ENCODE measurements around the gene TMEM43. TPM values are rescaled to one million over a fixed set of nuclear protein-coding genes. Genes with fewer than 3 reads are reported as not detected.

The TMEM43 gene
- total RNA-seq, 2 experiments from 2014 or later: 40.4 to 42.0 TPM

DNA sequence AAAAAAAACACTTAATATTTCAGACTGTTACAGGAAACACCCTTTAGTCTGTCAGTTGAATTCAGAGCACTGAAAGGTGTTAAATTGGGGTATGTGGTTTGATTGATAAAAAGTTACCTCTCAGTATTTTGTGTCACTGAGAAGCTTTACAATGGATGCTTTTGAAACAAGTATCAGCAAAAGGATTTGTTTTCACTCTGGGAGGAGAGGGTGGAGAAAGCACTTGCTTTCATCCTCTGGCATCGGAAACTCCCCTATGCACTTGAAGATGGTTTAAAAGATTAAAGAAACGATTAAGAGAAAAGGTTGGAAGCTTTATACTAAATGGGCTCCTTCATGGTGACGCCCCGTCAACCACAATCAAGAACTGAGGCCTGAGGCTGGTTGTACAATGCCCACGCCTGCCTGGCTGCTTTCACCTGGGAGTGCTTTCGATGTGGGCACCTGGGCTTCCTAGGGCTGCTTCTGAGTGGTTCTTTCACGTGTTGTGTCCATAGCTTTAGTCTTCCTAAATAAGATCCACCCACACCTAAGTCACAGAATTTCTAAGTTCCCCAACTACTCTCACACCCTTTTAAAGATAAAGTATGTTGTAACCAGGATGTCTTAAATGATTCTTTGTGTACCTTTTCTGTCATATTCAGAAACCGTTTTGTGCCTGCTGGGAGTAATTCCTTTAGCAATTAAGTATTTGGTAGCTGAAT is 17.9 kb downstream of the TMEM43 start:
- Mint-ChIP-seq H3K36me3 (ENCODE audit: low read depth) (peaks cover 43% of the 10 kb centered on the region), H3K27me3 (no peaks in the 10 kb centered on the region), H3K4me3 (peak overlapping the region; percentile 5), H3K27ac (peak overlapping the region; percentile 93), H3K4me1 (peaks cover 43% of the 10 kb centered on the region), H3K9me3 (no peaks in the 10 kb centered on the region)
- CTCF ChIA-PET: interaction anchor here (0.7 to 2.7 kb wide), 4 partner anchors 9 to 246 kb away, joined by 3 to 10 read pairs (median 4); no protein-coding TSS in a partner anchor
- POLR2A ChIA-PET: no interaction called here
- DNase-seq: peak; percentile 71

DNA sequence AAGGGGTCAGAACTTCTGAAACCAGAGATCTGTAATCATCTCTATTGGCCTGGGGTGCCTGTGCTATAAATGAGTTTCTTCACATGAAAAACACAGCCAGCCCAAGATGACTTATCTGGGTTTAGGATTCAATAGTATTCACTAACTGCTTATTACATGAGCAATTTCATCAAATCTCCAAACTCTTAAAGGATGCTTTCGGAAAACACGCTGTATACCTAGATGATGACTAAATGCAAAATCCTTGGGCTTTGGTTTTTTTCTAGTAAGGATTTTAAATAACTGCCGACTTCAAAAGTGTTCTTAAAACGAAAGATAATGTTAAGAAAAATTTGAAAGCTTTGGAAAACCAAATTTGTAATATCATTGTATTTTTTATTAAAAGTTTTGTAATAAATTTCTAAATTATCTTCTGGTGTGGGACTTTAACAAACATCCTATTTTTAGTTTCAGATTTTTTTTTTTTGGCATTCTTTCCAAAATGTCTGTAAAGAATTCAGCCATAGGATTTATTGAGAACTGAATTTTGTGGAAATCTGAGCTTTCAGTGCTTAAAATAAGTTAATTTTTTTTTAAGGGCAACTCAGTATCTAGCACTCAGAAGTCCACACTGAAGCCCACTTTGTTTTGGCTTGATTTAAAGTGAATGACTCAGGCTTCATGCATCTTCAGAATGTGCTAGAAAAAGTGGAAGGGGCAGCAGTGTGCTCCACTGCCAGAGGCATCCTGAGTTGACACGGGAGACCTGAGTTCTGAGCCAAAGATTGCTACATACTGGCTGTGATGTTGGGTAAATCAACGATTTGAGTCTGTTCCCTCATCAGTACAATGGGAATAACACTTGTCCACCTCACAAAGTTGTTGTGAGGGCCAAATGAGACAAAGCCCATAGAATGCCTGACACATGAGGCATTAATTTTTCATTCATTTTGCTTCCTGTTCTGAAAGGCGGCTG is 18.7 kb downstream of the TMEM43 start:
- no peaks in the 10 kb centered on the region for H3K27me3 Mint-ChIP-seq
- H3K27ac Mint-ChIP-seq: peak overlapping the region; percentile 93
- ChIA-PET POLR2A (interaction anchor here (1.2 kb wide), 1 partner anchor 18 kb away, joined by 6 read pairs; no protein-coding TSS in a partner anchor), CTCF (interaction anchor here (0.7 to 2.7 kb wide), 5 partner anchors 8 to 146 kb away, joined by 3 to 17 read pairs (median 5); partner anchors contain the start of genes CHCHD4 and TMEM43)
- H3K36me3 Mint-ChIP-seq (ENCODE audit: low read depth): peaks cover 43% of the 10 kb centered on the region
- DNase-seq: no peak
- no peaks in the 10 kb centered on the region for H3K9me3 Mint-ChIP-seq
- H3K4me1 Mint-ChIP-seq: peaks cover 43% of the 10 kb centered on the region
- peak overlapping the region; percentile 5 for H3K4me3 Mint-ChIP-seq

DNA sequence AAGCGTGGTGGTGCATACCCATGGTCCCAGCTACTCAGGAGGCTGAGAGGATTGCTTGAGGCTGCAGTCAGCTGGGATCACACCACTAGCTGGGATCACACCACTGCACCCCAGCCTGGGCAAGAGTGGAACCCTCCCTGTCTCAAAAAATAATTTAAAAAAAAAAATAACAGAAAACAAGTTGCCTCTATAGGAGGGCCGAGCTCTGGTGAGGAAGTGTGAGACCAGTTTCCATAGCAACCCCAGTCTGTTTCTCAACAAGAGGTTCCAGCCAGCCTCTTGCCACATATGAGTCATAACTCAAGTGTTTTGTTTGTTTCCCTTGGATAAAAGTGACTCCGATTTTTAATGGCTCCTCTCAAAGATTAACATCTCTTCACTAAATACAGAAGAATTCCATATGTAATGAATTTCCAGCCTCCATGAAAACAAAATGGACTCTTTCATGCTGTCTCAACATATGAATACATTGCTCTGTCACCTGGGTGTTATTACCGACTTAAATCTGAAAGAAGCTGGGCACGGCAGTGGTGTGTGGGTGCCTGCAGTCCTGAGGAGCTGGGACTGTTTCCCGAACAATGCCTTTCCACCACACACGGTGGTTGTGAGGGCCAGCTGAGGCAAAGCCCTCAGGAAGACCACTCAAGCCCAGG is 19.7 kb downstream of the TMEM43 start:
- POLR2A ChIA-PET: interaction anchor here (0.6 to 1.2 kb wide), 2 partner anchors 15 to 19 kb away, joined by 4 to 6 read pairs; no protein-coding TSS in a partner anchor
- H3K27me3 Mint-ChIP-seq: no peaks in the 10 kb centered on the region
- peak; percentile 86 for DNase-seq
- peaks cover 42% of the 10 kb centered on the region for H3K36me3 Mint-ChIP-seq (ENCODE audit: low read depth)
- no peaks in the 10 kb centered on the region for H3K9me3 Mint-ChIP-seq
- H3K27ac Mint-ChIP-seq: peak overlapping the region; percentile 91
- CTCF ChIA-PET: interaction anchor here (0.6 to 1.9 kb wide), 5 partner anchors 12 to 1580 kb away, joined by 3 to 17 read pairs (median 5); partner anchors contain the start of genes CHCHD4 and TMEM43
- H3K4me3 Mint-ChIP-seq: peak overlapping the region; percentile 47
- peaks cover 43% of the 10 kb centered on the region for H3K4me1 Mint-ChIP-seq

DNA sequence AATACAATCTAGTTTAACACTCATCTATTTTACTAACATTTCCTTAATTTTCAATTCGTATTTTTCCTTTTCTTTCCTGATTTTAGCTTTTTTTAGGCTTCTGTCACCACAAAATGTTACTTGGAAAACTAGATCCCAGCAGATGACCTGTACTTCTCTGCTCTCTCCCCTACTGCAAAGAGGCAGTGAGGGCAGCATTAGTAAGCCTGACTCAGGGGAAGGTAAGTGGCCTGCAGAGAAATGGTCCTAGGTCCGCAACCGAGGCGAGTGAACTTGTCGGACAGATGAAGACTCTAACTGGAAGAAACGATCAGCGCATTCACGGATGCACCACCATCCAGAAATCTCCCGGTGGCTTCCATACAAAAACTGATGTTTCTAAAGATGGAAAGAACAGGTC is 20.4 kb downstream of the TMEM43 start:
- DNase-seq: no peak
- Mint-ChIP-seq H3K4me1 (peaks cover 43% of the 10 kb centered on the region), H3K36me3 (ENCODE audit: low read depth) (peaks cover 40% of the 10 kb centered on the region), H3K4me3 (no peak overlapping the region), H3K27me3 (no peaks in the 10 kb centered on the region), H3K27ac (peak overlapping the region; percentile 91), H3K9me3 (no peaks in the 10 kb centered on the region)
- ChIA-PET POLR2A (interaction anchor here (0.6 kb wide), 1 partner anchor 14 kb away, joined by 4 read pairs; no protein-coding TSS in a partner anchor), CTCF (interaction anchor here (1.1 to 1.9 kb wide), 5 partner anchors 11 to 33 kb away, joined by 4 to 17 read pairs (median 5); partner anchors contain the start of genes CHCHD4, LSM3, TMEM43 and XPC)

DNA sequence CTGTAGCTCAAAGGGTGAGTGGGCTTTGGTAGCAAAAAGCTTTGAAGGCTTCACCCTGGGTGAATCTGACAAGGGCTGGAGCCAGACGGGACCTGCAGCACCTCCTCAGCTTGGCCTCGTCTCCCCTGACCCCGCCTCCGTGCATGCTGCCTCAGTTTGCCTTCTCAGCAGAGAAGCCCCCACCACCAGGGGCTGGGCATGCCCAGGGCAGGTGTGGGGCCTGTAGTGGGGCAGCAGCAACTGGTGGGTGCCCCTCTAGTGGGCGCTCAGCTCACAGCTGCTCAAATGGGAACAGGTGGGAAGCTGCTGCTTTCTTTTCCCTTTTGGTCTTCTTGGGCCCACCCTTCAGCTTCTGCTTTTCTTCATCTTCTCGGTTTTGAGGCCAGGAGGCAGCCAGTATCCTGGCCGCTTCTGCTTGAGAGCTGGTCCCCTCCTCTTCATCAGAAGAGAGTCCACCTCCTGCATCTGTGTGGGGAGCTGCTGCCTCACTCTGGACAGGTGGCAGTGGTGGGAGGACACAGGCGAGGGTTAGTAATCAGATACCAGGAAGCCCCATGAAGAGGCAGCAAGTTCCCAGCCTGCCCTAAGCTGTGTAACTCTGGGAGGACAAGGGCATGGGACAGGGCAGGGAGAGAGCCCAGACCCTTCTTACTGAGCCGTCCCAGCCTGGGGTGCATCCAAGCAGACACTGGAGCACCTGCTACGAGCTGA is 21.0 kb downstream of the TMEM43 start:
- H3K27me3 Mint-ChIP-seq: no peaks in the 10 kb centered on the region
- H3K9me3 Mint-ChIP-seq: no peaks in the 10 kb centered on the region
- ChIA-PET POLR2A (no interaction called here), CTCF (interaction anchor here (1.1 to 1.9 kb wide), 5 partner anchors 11 to 32 kb away, joined by 4 to 17 read pairs (median 5); partner anchors contain the start of genes CHCHD4, LSM3, TMEM43 and XPC)
- H3K36me3 Mint-ChIP-seq (ENCODE audit: low read depth): peaks cover 40% of the 10 kb centered on the region
- no peak for DNase-seq
- H3K4me3 Mint-ChIP-seq: no peak overlapping the region
- H3K27ac Mint-ChIP-seq: peak overlapping the region; percentile 91
- peaks cover 43% of the 10 kb centered on the region for H3K4me1 Mint-ChIP-seq

DNA sequence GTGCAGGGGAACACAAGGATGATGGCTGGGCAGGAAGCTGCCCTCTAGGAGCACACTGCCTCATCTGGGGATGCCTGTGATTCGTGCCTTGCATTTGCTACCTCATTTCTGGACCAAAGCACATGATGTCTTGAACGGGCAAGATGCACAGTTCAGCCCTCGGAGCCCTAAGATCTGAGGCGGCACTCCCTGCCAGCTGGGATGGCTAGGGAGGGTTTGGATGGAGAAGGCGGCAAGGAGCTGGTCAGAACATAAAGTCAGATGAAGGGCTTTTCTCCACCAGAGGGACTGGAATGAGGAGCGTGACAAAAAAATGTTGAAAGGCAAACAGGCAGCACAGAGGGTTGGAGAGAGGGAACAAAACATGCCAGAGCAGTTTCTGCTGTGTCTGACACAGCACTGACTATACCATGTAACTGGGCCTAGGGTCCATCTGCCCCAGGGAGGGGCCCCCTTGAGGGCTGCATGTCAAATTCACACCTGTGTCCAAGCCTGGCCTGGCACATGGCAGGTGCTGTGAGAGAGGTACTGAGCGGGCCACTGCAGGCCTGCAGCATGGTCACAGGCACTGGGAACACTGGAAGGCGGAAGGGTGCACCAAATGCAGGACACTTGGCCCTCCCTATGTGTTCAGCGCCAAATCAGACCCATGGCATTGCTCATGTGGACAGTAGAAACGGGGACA is 21.7 kb downstream of the TMEM43 start:
- Mint-ChIP-seq H3K4me3 (no peak overlapping the region), H3K9me3 (no peaks in the 10 kb centered on the region), H3K27ac (peak overlapping the region; percentile 71), H3K27me3 (no peaks in the 10 kb centered on the region), H3K4me1 (peaks cover 40% of the 10 kb centered on the region), H3K36me3 (ENCODE audit: low read depth) (peaks cover 38% of the 10 kb centered on the region)
- CTCF ChIA-PET: interaction anchor here (0.6 to 1.7 kb wide), 2 partner anchors 32 to 54 kb away, joined by 4 to 5 read pairs; partner anchors contain the start of genes LSM3 and XPC
- POLR2A ChIA-PET: no interaction called here
- DNase-seq: no peak

DNA sequence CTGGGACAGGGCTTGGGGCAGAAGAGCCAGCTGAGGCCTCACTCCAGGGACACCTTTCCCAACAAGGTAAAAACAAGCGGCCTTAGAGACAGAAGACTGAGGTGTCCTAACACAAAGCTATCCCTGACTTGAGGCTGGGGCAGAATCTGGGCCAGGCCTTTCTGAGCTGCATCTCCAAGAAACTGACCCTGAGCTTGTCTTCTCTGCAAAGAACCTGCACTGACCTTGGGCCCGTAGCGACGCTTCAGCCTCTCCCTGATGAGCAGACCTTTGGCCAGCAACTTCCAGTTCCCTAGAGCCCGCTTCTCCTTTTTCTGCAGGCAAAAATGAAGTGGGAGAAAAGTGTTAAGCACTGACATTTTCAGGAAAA is 22.2 kb downstream of the TMEM43 start:
- Mint-ChIP-seq H3K36me3 (ENCODE audit: low read depth) (peaks cover 34% of the 10 kb centered on the region), H3K4me3 (no peak overlapping the region), H3K27ac (no peak overlapping the region), H3K4me1 (peaks cover 34% of the 10 kb centered on the region), H3K9me3 (no peaks in the 10 kb centered on the region), H3K27me3 (no peaks in the 10 kb centered on the region)
- CTCF ChIA-PET: interaction anchor here (0.6 kb wide), 1 partner anchor 54 kb away, joined by 5 read pairs; no protein-coding TSS in a partner anchor
- no peak for DNase-seq
- POLR2A ChIA-PET: no interaction called here

DNA sequence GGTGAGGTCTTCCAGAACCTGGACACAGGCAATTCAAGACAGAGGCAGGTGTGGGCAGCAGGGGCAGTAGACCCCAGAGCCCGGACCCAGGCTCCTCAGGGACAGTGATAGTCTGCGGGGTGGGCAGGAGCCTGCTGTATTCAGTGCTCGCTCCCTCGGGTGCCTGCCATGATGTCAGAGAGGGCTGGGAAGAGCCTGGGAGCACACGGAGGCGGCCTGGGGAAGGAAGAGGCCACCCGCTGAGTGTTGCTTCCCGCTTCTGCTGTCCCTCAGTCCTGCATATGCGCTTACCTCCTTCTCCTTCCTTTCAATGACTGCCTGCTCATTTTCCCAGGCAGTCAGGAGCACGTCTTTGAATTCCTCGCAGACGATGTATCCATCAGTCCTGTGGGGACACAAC is 22.8 kb downstream of the TMEM43 start:
- CTCF ChIA-PET: interaction anchor here (0.6 kb wide), 1 partner anchor 55 kb away, joined by 5 read pairs; no protein-coding TSS in a partner anchor
- Mint-ChIP-seq H3K4me3 (no peak overlapping the region), H3K27ac (peak overlapping the region; percentile 52), H3K9me3 (no peaks in the 10 kb centered on the region), H3K27me3 (no peaks in the 10 kb centered on the region), H3K4me1 (peaks cover 29% of the 10 kb centered on the region), H3K36me3 (ENCODE audit: low read depth) (peaks cover 28% of the 10 kb centered on the region)
- POLR2A ChIA-PET: no interaction called here
- no peak for DNase-seq

DNA sequence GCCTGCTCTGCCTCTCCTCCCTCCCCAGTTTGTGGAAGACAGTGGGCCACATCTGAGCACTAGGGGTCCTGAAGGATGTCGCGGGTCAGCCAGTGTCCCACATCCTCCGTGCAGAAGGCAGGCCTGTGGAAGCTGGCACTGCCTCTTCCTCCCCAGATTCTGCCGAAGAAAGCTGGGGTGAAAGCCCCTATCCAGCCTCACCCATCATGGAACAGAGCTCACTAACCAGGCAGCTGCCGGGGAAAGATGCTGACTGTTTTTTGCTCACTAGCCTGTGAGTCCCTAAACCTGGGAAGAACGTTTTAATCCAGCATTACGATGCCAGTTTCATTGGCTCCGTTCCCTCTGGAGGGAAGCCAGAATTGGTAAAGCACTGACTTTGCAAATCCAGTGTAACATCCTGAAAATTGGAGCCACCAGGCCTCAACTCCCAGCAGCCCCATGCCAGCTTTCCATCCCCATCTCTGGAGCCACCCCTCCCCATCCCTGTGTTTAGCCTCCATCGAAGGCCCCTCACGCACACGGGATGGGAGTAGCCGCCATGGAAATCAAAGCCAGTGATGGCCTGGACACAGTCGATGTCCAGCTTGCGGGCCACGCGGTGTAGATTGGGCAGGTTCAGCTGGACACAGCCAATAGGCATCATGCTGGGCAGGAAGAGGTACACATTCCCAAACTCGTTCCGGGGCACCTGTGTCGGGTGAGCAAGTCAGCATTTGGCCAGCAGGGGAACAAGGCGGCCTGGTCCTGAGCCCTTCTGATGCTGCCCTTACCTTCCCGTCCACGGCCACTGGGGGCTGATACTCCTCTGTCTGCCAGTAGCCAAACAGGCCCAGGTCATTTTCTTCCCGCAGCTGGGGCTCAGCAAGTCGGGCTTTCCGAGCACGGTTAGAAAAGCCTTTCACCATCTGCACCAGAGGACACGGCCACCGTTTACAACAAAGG is 23.5 kb downstream of the TMEM43 start:
- no peak for DNase-seq
- Mint-ChIP-seq H3K4me3 (no peak overlapping the region), H3K27me3 (no peaks in the 10 kb centered on the region), H3K9me3 (no peaks in the 10 kb centered on the region), H3K36me3 (ENCODE audit: low read depth) (peaks cover 23% of the 10 kb centered on the region), H3K27ac (peak overlapping the region; percentile 52), H3K4me1 (peaks cover 22% of the 10 kb centered on the region)
- ChIA-PET CTCF (interaction anchor here (1.3 kb wide), 1 partner anchor 30 kb away, joined by 3 read pairs; the partner anchor contains the start of genes LSM3 and XPC), POLR2A (no interaction called here)

DNA sequence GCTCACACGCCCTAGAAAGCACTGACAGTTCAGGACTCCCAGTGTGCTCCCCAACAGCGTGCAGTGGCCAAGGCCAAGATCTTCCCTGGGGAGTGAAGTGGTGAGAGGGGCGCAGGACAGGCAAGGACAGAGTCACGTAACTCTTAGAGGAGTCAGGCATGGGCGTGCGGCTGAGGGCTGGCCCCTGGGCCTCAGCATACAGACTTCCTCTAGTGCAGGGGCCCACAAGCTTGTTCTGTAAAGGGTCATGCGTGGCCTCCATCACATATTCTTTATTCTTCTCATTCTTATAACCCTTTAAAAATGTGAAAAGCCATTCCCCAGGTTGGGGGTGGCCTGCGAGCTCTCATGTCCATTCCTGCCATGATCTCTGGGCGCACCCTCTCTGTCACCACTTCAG is 25.2 kb downstream of the TMEM43 start:
- no peaks in the 10 kb centered on the region for H3K27me3 Mint-ChIP-seq
- H3K9me3 Mint-ChIP-seq: no peaks in the 10 kb centered on the region
- CTCF ChIA-PET: interaction anchor here (0.8 to 1.7 kb wide), 2 partner anchors 13 to 25 kb away, joined by 3 to 5 read pairs; partner anchors contain the start of gene TMEM43
- DNase-seq: no peak
- H3K36me3 Mint-ChIP-seq (ENCODE audit: low read depth): peaks cover 22% of the 10 kb centered on the region
- H3K27ac Mint-ChIP-seq: no peak overlapping the region
- no peak overlapping the region for H3K4me3 Mint-ChIP-seq
- POLR2A ChIA-PET: no interaction called here
- peaks cover 7% of the 10 kb centered on the region for H3K4me1 Mint-ChIP-seq
